Calu3 (cell line): ENCODE results near the gene ARMC9. TPM values are rescaled to one million over a fixed set of nuclear protein-coding genes. Genes with fewer than 3 reads are reported as not detected.

Experiments
- BruUV-seq: library from RNA; stranded (reverse); fragments of 400-500 nt; replicated peaks from 2 replicates; lab custom pipeline; 2021; lab: Mats Ljungman, UMichigan
- CTCF ChIA-PET: fragments of 300-600 bp; sonication (Branson Sonifier 250); formaldehyde crosslinking; loops from one replicate; lab custom pipeline; 2022; ENCODE audit warnings: antibody characterized with exemption; lab: Charles Lee
- DNase-seq: peaks from one replicate; pipeline ENCODE4 v3.0.0; 2022
- H3K27ac Mint-ChIP-seq: one replicate; pipeline ENCODE4 v1.8.0; 2022; ENCODE audit warnings: mixed read lengths; ENCODE audit not compliant: unreplicated experiment
- H3K27me3 Mint-ChIP-seq: one replicate; pipeline ENCODE4 v1.8.0; 2022; ENCODE audit warnings: mixed read lengths; ENCODE audit not compliant: unreplicated experiment
- H3K36me3 Mint-ChIP-seq: one replicate; pipeline ENCODE4 v1.8.0; 2022; ENCODE audit warnings: mild to moderate bottlenecking, moderate library complexity, mixed read lengths; ENCODE audit not compliant: insufficient read depth, unreplicated experiment
- H3K4me1 Mint-ChIP-seq: one replicate; pipeline ENCODE4 v1.8.0; 2022; ENCODE audit warnings: mild to moderate bottlenecking, low read depth, mixed read lengths; ENCODE audit not compliant: unreplicated experiment
- H3K4me3 Mint-ChIP-seq: one replicate; pipeline ENCODE4 v1.8.0; 2022; ENCODE audit warnings: mild to moderate bottlenecking, low read depth, moderate library complexity, mixed read lengths; ENCODE audit not compliant: unreplicated experiment
- H3K9me3 Mint-ChIP-seq: one replicate; pipeline ENCODE4 v1.8.0; 2022; ENCODE audit warnings: low read depth, mixed read lengths; ENCODE audit not compliant: unreplicated experiment
- intact Hi-C: fragments of 100-400 bp; cut with micrococcal nuclease; formaldehyde crosslinking; loops from one replicate; pipeline ENCODE4 v1.10.0; 2022; ENCODE audit not compliant: unreplicated experiment
- total RNA-seq: library from RNA; stranded (reverse); gene quantifications from 2 replicates; pipeline ENCODE4 v1.2.3, GENCODE V29; 2022
- TF ChIP-seq, protein P1 (sequence below): fragments of 200-600 bp; IDR thresholded peaks from one replicate; pipeline ENCODE4 v1.8.0; 2022; ENCODE audit warnings: antibody characterized with exemption; ENCODE audit not compliant: unreplicated experiment

The ARMC9 gene
- total RNA-seq, 1 experiment from 2014 or later: 13.6 TPM

DNA sequence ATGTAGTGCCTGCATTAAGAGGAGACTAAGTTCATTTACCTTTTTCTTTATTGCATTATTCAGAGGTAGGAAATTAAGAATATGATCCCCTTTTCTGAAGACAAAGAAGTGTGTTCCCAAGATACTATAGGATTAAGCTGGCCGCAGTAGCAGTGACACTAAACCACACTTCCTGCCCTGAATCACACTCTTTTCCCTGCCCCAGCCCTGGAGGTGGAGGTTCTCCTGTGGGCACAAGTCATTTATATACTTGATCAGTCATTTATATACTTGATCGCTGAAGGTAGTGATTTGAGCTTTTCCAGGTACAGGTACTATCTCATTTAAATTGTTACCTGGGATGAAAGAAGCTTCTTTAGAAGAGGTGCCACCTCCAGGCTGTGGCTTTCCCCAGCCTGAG is 78.6 kb downstream of the ARMC9 start:
- intact Hi-C loops: no loop called here
- Mint-ChIP-seq H3K9me3 (no peaks in the 10 kb centered on the region), H3K27me3 (no peaks in the 10 kb centered on the region), H3K27ac (no peak overlapping the region), H3K36me3 (no peaks in the 10 kb centered on the region), H3K4me1 (no peaks in the 10 kb centered on the region), H3K4me3 (no peak overlapping the region)
- TF ChIP-seq, protein P1, sequence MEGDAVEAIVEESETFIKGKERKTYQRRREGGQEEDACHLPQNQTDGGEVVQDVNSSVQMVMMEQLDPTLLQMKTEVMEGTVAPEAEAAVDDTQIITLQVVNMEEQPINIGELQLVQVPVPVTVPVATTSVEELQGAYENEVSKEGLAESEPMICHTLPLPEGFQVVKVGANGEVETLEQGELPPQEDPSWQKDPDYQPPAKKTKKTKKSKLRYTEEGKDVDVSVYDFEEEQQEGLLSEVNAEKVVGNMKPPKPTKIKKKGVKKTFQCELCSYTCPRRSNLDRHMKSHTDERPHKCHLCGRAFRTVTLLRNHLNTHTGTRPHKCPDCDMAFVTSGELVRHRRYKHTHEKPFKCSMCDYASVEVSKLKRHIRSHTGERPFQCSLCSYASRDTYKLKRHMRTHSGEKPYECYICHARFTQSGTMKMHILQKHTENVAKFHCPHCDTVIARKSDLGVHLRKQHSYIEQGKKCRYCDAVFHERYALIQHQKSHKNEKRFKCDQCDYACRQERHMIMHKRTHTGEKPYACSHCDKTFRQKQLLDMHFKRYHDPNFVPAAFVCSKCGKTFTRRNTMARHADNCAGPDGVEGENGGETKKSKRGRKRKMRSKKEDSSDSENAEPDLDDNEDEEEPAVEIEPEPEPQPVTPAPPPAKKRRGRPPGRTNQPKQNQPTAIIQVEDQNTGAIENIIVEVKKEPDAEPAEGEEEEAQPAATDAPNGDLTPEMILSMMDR: no peak
- DNase-seq: no peak
- BruUV-seq: no TSS peak
- CTCF ChIA-PET: interaction anchor here (0.6 to 0.7 kb wide), 2 partner anchors 9 to 200 kb away, joined by 3 to 4 read pairs; no protein-coding TSS in a partner anchor

DNA sequence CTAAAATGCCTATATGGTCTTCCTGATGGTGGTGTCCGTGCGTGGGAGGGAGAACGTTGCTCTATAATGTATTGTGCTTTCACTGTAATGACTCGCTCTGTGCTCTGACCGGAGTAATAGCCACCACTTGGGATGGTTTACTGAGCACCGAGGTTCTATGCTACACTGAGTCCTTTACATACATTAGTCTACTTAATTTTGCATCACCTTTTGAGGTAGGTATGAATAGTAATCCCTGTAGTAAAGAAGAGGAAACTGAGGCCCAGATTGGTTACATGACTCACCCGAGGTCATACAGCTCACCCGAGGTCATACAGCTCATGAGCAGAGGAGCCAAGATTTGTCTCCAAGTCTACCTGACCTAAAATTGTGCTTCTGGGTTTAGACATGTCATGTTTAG is 79.5 kb downstream of the ARMC9 start:
- no peak for DNase-seq
- CTCF ChIA-PET: no interaction called here
- Mint-ChIP-seq H3K4me3 (no peak overlapping the region), H3K9me3 (no peaks in the 10 kb centered on the region), H3K4me1 (no peaks in the 10 kb centered on the region), H3K36me3 (no peaks in the 10 kb centered on the region), H3K27ac (no peak overlapping the region), H3K27me3 (no peaks in the 10 kb centered on the region)
- TF ChIP-seq, protein P1: no peak
- no TSS peak for BruUV-seq
- intact Hi-C loops: no loop called here

DNA sequence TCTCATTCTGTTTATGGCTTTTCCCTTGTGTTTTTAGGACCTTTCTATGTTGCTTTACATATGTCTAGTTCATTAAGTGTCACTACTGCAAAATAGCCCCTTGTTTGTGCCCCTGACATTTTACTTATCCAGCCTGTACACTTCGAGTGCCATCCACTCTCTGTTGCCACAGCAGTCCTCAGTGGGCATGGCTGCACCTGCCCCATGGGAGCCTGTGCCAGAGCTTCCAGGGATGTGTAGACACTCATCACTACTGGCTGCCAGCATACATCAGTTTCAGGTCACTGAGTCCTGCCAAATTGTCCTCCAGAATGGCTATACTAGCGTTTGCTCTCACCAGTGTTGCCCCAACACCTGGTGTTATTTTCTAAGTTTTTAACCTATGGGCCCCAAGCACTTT is 80.4 kb downstream of the ARMC9 start:
- CTCF ChIA-PET: interaction anchor here (0.6 kb wide), 1 partner anchor 780 kb away, joined by 3 read pairs; no protein-coding TSS in a partner anchor
- TF ChIP-seq, protein P1: no peak
- no peaks in the 10 kb centered on the region for H3K36me3 Mint-ChIP-seq
- H3K9me3 Mint-ChIP-seq: no peaks in the 10 kb centered on the region
- H3K27me3 Mint-ChIP-seq: no peaks in the 10 kb centered on the region
- DNase-seq: no peak
- H3K4me3 Mint-ChIP-seq: no peak overlapping the region
- no peaks in the 10 kb centered on the region for H3K4me1 Mint-ChIP-seq
- no TSS peak for BruUV-seq
- intact Hi-C loops: no loop called here
- H3K27ac Mint-ChIP-seq: no peak overlapping the region

DNA sequence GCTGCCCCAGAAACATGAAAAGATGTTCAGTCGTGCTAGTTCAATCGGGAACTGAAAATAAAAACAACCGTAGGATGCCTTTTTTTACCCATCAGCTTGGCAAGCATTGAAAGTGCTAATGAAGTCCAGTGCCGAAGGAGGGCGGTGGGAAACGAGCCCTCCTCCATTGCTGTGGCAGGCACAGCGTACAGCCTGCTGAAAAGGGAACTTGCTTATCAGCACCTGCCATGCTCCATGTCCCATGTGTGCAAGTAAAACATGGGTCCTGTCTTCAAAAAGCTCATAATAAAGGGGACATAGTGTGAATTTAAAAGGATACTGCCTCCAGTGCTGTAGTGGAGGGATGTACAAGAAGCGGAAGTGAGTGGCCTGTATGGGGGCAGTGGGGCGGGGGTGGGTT is 82.4 kb downstream of the ARMC9 start:
- CTCF ChIA-PET: no interaction called here
- Mint-ChIP-seq H3K27me3 (no peaks in the 10 kb centered on the region), H3K36me3 (no peaks in the 10 kb centered on the region), H3K4me1 (no peaks in the 10 kb centered on the region), H3K9me3 (no peaks in the 10 kb centered on the region), H3K27ac (no peak overlapping the region), H3K4me3 (no peak overlapping the region)
- intact Hi-C loops: no loop called here
- BruUV-seq: no TSS peak
- TF ChIP-seq, protein P1: no peak
- no peak for DNase-seq
